ENCODE measurements around the gene ADAMTS7.
"Not testable (repeated sequence)": the region's sequence is repeated elsewhere in the genome, so short reads cannot be mapped to it uniquely, and the experiment has no call there.

The ADAMTS7 gene

DNA sequence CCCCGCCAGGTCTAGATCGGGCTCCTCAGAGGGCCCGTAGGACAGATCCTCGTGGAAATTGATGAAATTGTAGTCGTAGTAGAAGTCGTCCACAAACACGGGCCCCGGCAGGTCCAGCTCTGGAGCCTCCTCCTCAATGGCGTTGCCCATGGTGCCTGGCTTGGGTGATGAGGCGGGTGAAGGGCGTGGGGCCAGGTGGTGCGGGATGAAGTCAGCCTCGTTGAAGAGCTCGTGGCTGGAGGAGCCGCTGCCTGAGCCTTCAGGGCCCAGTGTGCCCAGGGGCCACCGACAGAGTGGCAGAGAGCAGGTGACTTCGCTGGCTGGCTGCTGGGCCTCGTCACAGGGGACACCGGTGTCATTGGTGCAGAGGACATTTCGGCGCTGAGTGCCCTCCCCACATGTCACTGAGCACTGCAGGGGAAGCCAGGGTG lies 44.6 kb downstream of the ADAMTS7 start:
- H3K27me3 Mint-ChIP-seq; H3K4me1 Mint-ChIP-seq (ENCODE audit: low read depth); H3K36me3 Mint-ChIP-seq; H3K9me3 Mint-ChIP-seq (ENCODE audit: low read depth); H3K4me3 Mint-ChIP-seq; H3K27ac Mint-ChIP-seq: not testable (repeated sequence)

DNA sequence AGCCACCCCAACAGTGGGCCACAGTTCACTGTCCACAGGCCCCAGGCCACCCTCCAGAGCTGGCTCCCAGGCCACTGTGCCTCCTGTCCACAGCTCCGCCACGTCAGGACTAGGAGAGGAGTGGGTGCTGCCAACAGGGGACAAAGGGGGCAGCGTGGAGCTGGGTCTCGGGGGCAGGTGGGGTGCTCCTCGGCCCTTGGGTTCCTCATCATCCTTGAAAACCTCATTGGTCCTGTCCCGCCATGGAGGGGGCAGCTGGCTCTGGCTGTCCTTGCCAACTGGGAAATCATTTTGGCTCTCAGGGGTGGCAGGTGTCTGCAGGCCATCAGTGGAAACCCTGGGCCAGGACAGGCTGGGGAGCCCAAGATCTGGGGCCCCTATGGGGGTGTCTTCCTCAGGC lies 45.2 kb downstream of the ADAMTS7 start:
- Mint-ChIP-seq H3K36me3 (no peaks in the 10 kb centered on the region), H3K4me3 (no peak overlapping the region), H3K4me1 (ENCODE audit: low read depth) (peaks cover 15% of the 10 kb centered on the region), H3K27me3 (no peaks in the 10 kb centered on the region), H3K27ac (no peak overlapping the region), H3K9me3 (ENCODE audit: low read depth) (no peaks in the 10 kb centered on the region)

DNA sequence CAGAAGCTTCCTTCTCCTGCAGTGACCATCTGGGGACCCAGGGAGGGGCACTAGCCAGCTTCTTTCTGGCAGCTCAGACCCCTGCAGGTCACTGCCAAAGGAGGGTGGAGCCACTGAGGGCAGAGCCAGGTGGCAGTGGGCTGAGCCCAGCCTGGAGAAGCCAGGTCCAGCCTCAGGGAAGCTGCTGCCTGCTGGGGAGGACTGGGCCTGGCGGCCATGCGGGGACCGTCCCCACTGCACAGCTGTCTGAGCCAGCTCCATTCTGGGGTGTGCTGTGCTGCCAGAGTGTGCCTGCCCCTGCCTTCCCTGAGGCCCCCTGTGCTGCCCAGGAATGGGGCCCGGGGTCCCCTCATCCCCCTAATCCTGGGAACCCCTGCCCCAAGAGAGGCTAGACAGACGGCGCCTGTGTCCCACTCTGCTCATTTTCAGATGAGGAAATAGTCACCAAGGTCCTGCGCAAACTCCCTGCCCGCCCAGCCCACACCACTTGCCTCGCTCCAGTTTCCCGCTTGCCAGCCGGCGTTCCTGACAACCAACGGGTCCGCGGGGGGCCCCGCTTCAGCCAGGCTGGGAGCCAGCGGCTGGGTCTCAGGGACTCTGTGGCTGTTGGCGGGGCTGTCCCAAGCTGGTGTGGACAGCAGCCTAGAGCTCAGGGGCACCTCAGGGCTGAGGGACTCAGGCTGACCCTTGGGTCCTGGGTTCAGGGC lies 46.0 kb downstream of the ADAMTS7 start:
- H3K27me3 Mint-ChIP-seq; H3K9me3 Mint-ChIP-seq (ENCODE audit: low read depth): not testable (repeated sequence)

DNA sequence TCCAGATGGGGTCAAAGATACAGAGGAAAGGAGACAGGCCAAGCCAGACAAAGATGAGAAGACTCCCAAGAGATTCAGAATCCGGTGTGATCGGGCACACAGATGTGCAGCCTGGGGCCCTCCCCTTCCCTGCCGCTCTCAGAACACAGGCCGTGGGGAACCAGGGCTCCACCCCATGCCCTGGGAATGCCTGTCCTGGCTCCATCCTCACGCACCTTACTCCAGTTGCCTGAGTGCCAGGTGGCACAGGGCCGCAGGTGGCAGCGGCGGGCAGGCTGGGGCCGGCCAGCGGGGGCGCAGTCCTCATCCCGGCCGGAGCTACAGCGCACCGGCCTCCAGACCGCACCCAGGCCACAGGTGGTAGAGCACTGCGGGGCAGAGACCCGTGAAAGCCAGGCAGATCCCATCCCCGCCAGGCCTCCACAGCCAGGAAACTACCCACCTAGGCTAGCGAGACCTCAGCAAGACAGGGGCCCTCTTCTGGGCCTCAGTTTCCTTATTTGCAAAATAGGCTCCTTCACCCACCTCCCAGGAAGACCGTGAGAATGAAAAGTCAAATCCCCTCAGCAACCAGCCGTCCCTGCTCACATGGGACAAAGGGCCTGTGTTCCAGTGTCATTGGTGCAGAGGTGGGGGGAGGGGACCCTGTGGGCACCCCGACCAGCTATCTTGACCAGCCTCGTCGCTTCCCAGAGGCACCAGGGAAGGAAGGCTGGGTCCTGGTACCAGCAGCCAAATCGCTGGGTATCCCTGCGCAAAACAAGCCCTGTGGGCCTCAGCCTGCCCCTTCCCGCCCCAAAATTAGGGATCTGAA lies 46.7 kb downstream of the ADAMTS7 start:
- H3K9me3 Mint-ChIP-seq (ENCODE audit: low read depth); H3K36me3 Mint-ChIP-seq; H3K27me3 Mint-ChIP-seq; H3K27ac Mint-ChIP-seq; H3K4me3 Mint-ChIP-seq: not testable (repeated sequence)
- H3K4me1 Mint-ChIP-seq (ENCODE audit: low read depth): peaks cover 21% of the 10 kb centered on the region

More for the DNA sequence above, 46.0 kb downstream of the ADAMTS7 start:
- not testable (repeated sequence) for H3K4me3 Mint-ChIP-seq, H3K27ac Mint-ChIP-seq, H3K36me3 Mint-ChIP-seq
- H3K4me1 Mint-ChIP-seq (ENCODE audit: low read depth): peaks cover 21% of the 10 kb centered on the region

DNA sequence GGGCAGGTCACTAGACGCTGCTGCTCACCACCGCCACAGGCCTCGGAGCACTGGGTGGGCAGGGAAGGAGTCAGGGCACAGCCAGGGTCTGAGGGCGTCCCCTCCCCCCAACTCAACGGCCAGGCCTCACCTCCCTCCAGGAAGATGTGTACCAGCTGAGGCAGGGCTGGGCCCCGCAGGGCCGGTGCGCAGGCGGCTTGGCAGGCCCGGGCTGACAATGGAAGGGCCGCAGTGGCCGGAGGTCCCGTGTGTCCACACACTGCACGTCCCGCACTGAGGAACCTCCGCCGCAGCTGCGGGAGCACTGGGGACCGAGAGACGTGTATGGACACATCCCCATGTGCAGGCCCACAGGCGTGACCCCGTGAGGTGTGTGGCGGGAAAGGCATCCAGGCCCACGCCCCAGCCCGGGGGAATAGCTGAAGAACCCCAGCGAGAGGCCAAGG lies 47.4 kb downstream of the ADAMTS7 start:
- Mint-ChIP-seq H3K27ac (no peak overlapping the region), H3K4me3 (no peak overlapping the region), H3K36me3 (no peaks in the 10 kb centered on the region), H3K27me3 (no peaks in the 10 kb centered on the region), H3K4me1 (ENCODE audit: low read depth) (peaks cover 21% of the 10 kb centered on the region), H3K9me3 (ENCODE audit: low read depth) (no peaks in the 10 kb centered on the region)

DNA sequence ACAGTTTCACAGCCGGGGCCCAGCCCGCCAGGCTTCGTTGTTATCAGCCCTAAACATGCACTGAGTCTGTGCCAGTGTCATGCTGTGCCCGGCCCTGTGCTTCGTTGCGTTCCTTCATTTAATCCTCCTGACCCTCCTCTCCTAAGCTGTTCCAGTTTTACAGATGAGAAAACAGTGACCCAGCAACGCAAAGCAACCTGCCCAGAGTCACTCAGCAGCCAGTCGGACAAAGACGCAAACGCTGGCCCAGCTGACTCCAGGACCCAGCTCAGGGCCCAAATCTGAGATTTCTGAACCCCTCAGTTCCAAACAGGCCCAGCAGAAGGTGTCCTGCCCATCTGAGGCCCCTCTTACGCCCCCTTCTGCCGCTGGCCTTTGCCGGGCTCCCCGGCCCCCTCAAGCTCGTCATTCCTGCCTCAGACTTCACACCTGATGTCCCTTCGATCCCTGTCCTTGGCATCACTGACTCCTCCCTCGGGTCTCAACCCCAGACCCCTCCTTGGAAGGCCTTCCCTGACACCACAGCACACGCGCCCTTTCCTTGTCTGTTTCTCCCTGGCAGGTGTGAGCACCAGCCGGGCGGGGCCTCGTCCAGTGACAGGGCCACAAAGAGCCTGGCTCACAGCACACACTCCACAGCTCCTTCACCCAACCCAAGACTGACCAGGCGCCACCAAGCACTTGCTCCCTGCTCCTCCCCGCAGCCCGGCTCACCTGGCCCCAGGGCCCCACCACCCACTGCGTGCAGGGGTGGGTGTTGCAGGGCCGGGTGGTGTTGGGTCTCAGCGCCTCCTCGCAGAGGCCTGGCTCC lies 48.1 kb downstream of the ADAMTS7 start:
- Mint-ChIP-seq H3K27ac (peak overlapping the region; percentile 70), H3K27me3 (no peaks in the 10 kb centered on the region), H3K36me3 (no peaks in the 10 kb centered on the region), H3K9me3 (ENCODE audit: low read depth) (no peaks in the 10 kb centered on the region), H3K4me1 (ENCODE audit: low read depth) (peaks cover 21% of the 10 kb centered on the region), H3K4me3 (no peak overlapping the region)

DNA sequence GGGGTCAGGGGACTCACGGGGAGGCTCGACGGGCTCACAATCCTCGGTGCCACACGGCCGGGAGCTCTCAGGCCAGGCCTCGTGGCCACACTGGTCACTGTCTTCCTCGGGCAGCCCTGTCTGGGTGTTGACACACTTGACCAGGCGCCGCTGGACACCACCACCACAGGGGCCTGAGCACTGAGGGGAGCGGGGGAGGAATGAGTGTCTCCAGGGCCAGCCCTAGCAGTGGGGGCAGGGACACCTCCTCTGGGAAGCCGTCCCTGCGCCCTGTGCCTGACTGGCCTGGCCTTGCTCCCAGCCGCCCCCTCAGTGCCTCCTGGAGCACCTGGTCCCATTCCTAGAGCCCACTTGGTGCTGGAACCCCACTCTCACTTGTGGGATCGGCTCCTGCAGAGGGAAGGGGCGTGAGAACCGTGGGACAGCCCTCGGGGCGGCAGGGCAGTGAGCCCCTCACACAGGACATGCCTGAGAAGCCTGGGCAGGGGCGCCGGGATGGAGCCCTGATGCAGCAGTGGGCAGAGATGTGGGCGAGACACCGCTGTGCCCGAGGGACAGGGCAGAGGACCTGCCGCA lies 48.8 kb downstream of the ADAMTS7 start:
- not testable (repeated sequence) for H3K4me3 Mint-ChIP-seq; H3K9me3 Mint-ChIP-seq (ENCODE audit: low read depth); H3K27me3 Mint-ChIP-seq; H3K36me3 Mint-ChIP-seq
- H3K4me1 Mint-ChIP-seq (ENCODE audit: low read depth): peaks cover 21% of the 10 kb centered on the region
- H3K27ac Mint-ChIP-seq: peak overlapping the region; percentile 89

DNA sequence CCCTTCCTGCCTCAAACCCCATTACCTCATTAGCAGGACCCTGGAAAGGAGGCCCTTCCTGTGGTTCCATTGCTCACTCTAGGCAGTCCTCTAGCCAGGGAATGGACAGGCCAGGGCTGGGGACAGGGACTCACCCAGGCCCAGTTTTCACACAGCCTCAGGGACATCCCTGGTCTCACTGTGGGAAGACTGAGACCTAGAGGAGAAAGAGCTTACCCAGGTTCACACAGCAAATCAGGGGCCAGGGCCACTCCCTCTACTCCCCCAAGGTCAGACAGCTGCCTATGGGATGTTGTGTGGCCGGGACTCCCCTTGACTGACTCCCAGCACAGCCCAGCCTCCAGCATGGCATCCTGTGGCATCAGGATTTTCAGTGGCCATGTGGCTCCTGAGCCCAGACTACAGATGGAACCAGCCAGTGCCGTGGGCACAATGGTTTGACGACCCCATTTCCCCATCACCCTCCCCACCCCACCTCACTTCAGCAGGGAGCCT lies 49.3 kb downstream of the ADAMTS7 start:
- H3K4me1 Mint-ChIP-seq (ENCODE audit: low read depth): peaks cover 27% of the 10 kb centered on the region
- H3K4me3 Mint-ChIP-seq: no peak overlapping the region
- H3K27ac Mint-ChIP-seq: peak overlapping the region; percentile 89
- no peaks in the 10 kb centered on the region for H3K9me3 Mint-ChIP-seq (ENCODE audit: low read depth)
- no peaks in the 10 kb centered on the region for H3K27me3 Mint-ChIP-seq
- no peaks in the 10 kb centered on the region for H3K36me3 Mint-ChIP-seq

DNA sequence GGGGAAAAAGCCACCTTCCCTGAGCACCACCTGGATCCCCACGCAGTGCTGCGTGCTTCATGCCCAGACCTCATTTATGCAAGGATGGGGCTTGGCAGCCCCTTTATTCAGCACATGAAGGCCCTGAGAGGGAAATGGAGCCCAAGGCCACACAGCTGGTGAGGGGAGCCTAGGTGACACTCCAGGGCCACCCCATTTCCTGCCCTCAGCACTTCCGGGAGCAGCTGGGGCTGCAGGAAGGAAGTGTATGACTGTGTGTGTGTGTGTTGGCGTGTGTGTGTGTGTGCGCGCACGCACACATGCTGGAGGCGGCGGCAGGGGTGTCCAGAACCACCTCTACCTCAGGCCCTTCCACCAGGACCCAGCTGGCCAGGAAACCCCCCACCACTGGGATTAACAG lies 49.8 kb downstream of the ADAMTS7 start:
- H3K4me3 Mint-ChIP-seq; H3K27me3 Mint-ChIP-seq; H3K9me3 Mint-ChIP-seq (ENCODE audit: low read depth); H3K36me3 Mint-ChIP-seq: not testable (repeated sequence)
- peak overlapping the region; percentile 89 for H3K27ac Mint-ChIP-seq
- H3K4me1 Mint-ChIP-seq (ENCODE audit: low read depth): peaks cover 30% of the 10 kb centered on the region

DNA sequence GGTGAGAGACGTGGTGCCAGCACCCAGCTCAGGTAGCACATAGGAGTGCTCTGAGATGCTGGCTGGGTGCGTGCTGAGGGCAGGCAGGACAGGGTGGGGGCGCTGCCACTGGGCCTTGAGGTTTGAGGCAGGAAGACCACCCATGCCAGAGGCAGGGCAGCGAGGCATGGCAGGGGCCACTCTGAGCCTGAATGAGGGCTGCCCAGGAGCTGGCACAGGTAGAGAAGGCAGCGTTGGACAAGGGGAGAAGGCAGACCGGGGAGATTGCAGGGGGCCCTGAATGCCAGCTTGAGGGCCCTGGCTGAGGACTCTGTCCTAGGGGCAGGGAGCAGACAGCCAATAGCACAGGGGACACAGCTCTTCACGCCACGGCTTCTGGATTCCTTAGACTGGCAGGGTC lies 50.2 kb downstream of the ADAMTS7 start:
- no peaks in the 10 kb centered on the region for H3K36me3 Mint-ChIP-seq
- H3K27me3 Mint-ChIP-seq: no peaks in the 10 kb centered on the region
- peaks cover 30% of the 10 kb centered on the region for H3K4me1 Mint-ChIP-seq (ENCODE audit: low read depth)
- no peak overlapping the region for H3K4me3 Mint-ChIP-seq
- H3K9me3 Mint-ChIP-seq (ENCODE audit: low read depth): no peaks in the 10 kb centered on the region
- H3K27ac Mint-ChIP-seq: peak overlapping the region; percentile 89

DNA sequence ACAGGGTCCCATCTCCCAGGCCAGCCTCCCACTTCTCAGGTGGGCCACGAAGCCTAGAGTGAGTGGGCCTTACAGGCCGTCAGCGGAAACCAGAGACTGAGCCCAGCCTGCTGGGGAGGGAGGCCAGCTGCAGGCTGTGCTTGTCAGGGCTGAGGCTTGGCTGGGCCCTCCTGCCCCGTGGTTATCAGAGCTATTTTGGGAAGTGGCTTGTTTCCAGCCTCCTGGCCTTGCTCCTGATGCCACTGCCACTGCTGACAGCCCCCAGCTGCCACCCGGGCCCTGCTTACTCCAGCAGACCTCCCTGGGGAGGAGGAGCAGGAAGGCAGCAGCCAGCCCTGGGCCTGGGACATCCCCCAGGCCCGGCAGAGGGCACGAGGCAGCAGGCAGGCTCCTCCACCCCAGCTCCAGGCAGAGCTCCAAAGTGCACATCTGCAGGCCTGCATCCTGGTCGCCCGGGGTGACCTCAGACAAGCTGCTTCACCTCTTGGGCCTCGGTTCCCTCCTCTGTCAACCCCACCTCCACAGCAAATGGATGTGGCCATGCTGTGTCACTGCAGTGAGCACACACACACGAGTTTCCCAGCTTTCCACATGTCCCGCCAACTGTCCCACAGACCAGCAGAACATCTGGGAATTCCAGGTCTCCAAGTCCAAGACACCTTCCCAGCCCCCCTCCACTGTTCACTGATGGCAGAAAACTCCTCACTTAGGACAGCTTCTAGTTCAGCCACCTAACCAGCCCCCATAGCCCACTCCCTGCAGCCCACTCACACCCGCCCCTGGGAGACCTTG lies 51.0 kb downstream of the ADAMTS7 start:
- not testable (repeated sequence) for H3K36me3 Mint-ChIP-seq; H3K4me3 Mint-ChIP-seq; H3K9me3 Mint-ChIP-seq (ENCODE audit: low read depth); H3K27me3 Mint-ChIP-seq
- peak overlapping the region; percentile 87 for H3K27ac Mint-ChIP-seq
- peaks cover 30% of the 10 kb centered on the region for H3K4me1 Mint-ChIP-seq (ENCODE audit: low read depth)

DNA sequence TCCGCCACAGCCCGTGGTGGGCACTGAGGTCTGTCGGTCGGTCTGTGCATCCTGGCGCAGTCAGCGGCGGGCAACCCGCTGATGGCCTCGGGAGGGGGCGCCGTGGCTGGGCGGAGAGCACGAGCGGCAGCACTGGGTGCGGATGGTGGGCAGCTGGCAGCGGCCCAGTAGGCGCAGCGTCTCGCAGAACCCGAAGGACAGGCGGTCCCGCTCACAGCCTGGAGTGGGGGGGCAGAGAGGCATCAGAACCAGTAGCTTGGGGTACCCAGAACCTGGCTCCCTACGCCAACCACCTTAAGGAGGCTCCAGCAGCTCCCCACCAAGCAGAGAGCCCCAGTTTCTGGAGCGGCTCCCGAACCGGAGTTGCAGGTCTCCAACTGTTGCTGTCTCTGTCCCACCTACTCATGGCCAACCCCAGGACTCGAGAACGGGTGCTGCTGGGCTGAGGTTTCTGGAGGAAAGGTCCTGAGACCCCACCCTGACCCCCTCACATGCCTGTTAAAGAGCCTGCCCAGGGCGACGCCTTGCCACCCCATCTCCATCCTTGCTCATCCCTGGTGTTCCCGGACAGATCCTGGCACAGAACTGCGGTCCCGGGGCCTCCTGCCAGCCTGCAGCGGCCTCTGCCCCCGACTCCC lies 51.8 kb downstream of the ADAMTS7 start:
- Mint-ChIP-seq H3K27ac (peak overlapping the region; percentile 16), H3K4me1 (ENCODE audit: low read depth) (peaks cover 30% of the 10 kb centered on the region)
- H3K36me3 Mint-ChIP-seq; H3K9me3 Mint-ChIP-seq (ENCODE audit: low read depth); H3K27me3 Mint-ChIP-seq; H3K4me3 Mint-ChIP-seq: not testable (repeated sequence)

DNA sequence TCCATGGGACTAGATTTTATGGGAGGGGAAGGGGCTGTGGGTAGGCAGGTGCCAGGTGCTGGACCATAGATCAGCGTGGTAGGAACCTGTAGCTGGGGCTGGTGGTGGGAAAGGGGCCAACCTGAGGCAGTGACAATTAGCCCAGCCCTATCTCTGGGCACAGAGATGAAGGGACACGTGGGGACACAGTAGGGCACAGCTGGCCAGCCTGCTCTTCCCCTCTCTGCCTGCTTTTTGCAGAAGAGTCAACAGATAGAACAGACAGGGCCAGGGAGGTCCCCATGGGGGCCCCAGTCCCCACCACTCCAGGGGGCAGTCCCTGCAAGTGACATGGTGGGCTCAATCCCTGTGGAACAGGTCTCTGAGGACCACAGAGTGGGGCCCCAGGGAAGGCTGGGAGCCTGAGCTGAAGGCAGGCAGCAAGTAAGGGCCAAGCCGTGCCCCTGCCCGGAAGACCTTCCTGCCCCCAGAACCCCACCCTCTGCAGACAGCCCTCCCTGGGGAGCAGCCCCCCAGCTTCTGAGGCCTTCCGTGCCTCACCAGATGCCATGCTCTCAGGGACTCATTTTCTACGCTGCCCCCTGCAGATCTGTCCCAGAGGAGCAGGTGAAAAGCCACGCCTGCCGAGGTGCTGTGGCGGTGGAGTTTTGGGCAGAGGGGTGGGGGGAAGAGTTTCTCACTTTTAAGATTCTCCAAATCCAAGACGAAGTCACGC lies 52.6 kb downstream of the ADAMTS7 start:
- Mint-ChIP-seq H3K27ac (peak overlapping the region; percentile 16), H3K4me1 (ENCODE audit: low read depth) (peaks cover 30% of the 10 kb centered on the region)
- H3K36me3 Mint-ChIP-seq; H3K27me3 Mint-ChIP-seq; H3K9me3 Mint-ChIP-seq (ENCODE audit: low read depth); H3K4me3 Mint-ChIP-seq: not testable (repeated sequence)

Measured in activated naive CD8-positive, alpha-beta T cell (primary cell).